Mesenchymal stem cell (in vitro differentiated cells and primary cell): ENCODE results near the gene PAX1.

ENCODE experiments used
- DNase-seq: peaks from one replicate; pipeline ENCODE4 v3.0.0-alpha.2; 2013
- H2AFZ ChIP-seq: one replicate; pipeline ENCODE4 v1.6.1; 2013; ENCODE audit warnings: low read depth, mild to moderate bottlenecking, control low read depth, inconsistent platforms, low read length, moderate library complexity
- H2AK5ac ChIP-seq: 2 replicates; pipeline ENCODE4 v1.6.1; 2013; ENCODE audit warnings: low read length, moderate library complexity, mild to moderate bottlenecking, inconsistent platforms; ENCODE audit not compliant: severe bottlenecking
- H2BK120ac ChIP-seq: one replicate; pipeline ENCODE4 v1.6.1; 2013; ENCODE audit warnings: low read depth, mild to moderate bottlenecking, inconsistent platforms, low read length, moderate library complexity
- H2BK12ac ChIP-seq, 2 experiments: one replicate each; pipeline ENCODE4 v1.6.1; 2013; ENCODE audit warnings: inconsistent platforms in 2 of 2, low read length in 2 of 2, mild to moderate bottlenecking in 2 of 2, moderate library complexity in 2 of 2, control low read depth in 1 of 2
- H2BK15ac ChIP-seq: one replicate; pipeline ENCODE4 v1.6.1; 2013; ENCODE audit warnings: mild to moderate bottlenecking, low read depth, inconsistent platforms; ENCODE audit not compliant: poor library complexity, severe bottlenecking
- H2BK5ac ChIP-seq: 2 replicates; pipeline ENCODE4 v1.6.1; 2013; ENCODE audit warnings: low read depth, mild to moderate bottlenecking, low read length, control low read depth, inconsistent platforms; ENCODE audit not compliant: poor library complexity, severe bottlenecking
- H3K14ac ChIP-seq, 2 experiments: one replicate each; pipeline ENCODE4 v1.6.1; 2013; ENCODE audit warnings: inconsistent platforms in 2 of 2, low read length in 2 of 2, control low read depth in 1 of 2, mild to moderate bottlenecking in 1 of 2, moderate library complexity in 1 of 2
- H3K18ac ChIP-seq, 2 experiments: one replicate each; pipeline ENCODE4 v1.6.1; 2013; ENCODE audit warnings: inconsistent platforms in 2 of 2, low read length in 2 of 2, control low read depth in 1 of 2, low read depth in 1 of 2, mild to moderate bottlenecking in 1 of 2
- H3K23ac ChIP-seq, 2 experiments: one replicate each; pipeline ENCODE4 v1.6.1; 2013; ENCODE audit warnings: inconsistent platforms in 2 of 2, low read length in 2 of 2, mild to moderate bottlenecking in 2 of 2, moderate library complexity in 2 of 2, control low read depth in 1 of 2
- H3K27ac ChIP-seq: 2 replicates; pipeline ENCODE4 v1.5.1; 2013; ENCODE audit warnings: mild to moderate bottlenecking, moderate library complexity, low read length, control low read depth, inconsistent platforms; ENCODE audit not compliant: poor library complexity, severe bottlenecking
- H3K27me3 ChIP-seq, 2 experiments: 2 replicates each; pipeline versions ENCODE4 v1.6.1 to v1.7.0; 2013; ENCODE audit warnings: low read length in 2 of 2, mild to moderate bottlenecking in 2 of 2, moderate library complexity in 2 of 2, control low read depth in 1 of 2, inconsistent platforms in 1 of 2; ENCODE audit not compliant: control insufficient read depth in 1 of 2, insufficient read depth in 1 of 2
- H3K36me3 ChIP-seq, 2 experiments: 2 replicates each; pipeline versions ENCODE4 v1.6.1 to v1.7.0; 2013; ENCODE audit warnings: low read length in 2 of 2, control low read depth in 1 of 2, inconsistent platforms in 1 of 2, low read depth in 1 of 2, mild to moderate bottlenecking in 1 of 2; ENCODE audit not compliant: insufficient read depth in 2 of 2, control insufficient read depth in 1 of 2
- H3K4ac ChIP-seq, 2 experiments: one replicate each; pipeline ENCODE4 v1.6.1; 2013; ENCODE audit warnings: inconsistent platforms in 2 of 2, low read length in 2 of 2, mild to moderate bottlenecking in 2 of 2, moderate library complexity in 2 of 2, control low read depth in 1 of 2, low read depth in 1 of 2
- H3K4me1 ChIP-seq: 2 replicates; pipeline ENCODE4 v1.6.1; 2013; ENCODE audit warnings: low read depth, low read length, control low read depth; ENCODE audit not compliant: control insufficient read depth, insufficient read depth
- H3K4me2 ChIP-seq: 2 replicates; pipeline ENCODE4 v1.6.1; 2013; ENCODE audit warnings: low read length, mild to moderate bottlenecking, inconsistent platforms; ENCODE audit not compliant: poor library complexity, severe bottlenecking
- H3K4me3 ChIP-seq, 2 experiments: 2 replicates each; pipeline versions ENCODE4 v1.5.1 to v1.7.0; 2013; ENCODE audit warnings: low read length in 2 of 2, mild to moderate bottlenecking in 2 of 2, control low read depth in 1 of 2, low read depth in 1 of 2; ENCODE audit not compliant: insufficient read depth in 1 of 2
- H3K79me1 ChIP-seq: replicated peaks from 2 replicates; pipeline ENCODE4 v1.6.1; 2013; ENCODE audit warnings: mild to moderate bottlenecking, control low read depth, low read length, inconsistent platforms; ENCODE audit not compliant: poor library complexity, severe bottlenecking
- H3K9ac ChIP-seq: 2 replicates; pipeline ENCODE4 v1.7.0; 2013; ENCODE audit warnings: mild to moderate bottlenecking, low read length, moderate library complexity
- H3K9me3 ChIP-seq: 2 replicates; pipeline ENCODE4 v1.7.0; 2013; ENCODE audit warnings: mild to moderate bottlenecking, low read length; ENCODE audit not compliant: control insufficient read depth
- H4K8ac ChIP-seq: one replicate; pipeline ENCODE4 v1.6.1; 2013; ENCODE audit warnings: inconsistent platforms, mild to moderate bottlenecking, low read length, moderate library complexity
- H4K91ac ChIP-seq: one replicate; pipeline ENCODE4 v1.6.1; 2013; ENCODE audit warnings: mild to moderate bottlenecking, low read length, inconsistent platforms
- WGBS: methylation state at CpG from one replicate; pipeline ENCODE4 v1.1.7; 2013; ENCODE audit warnings: mixed read lengths; 5-methylcytosine and 5-hydroxymethylcytosine counted together

PAX1 gene

GRCh38 chr20:21710341-21710740 lies 4.9 kb downstream of the PAX1 start:
- no peak overlapping the region for H2AFZ ChIP-seq
- no peak overlapping the region for H3K4me2 ChIP-seq
- no peak for DNase-seq
- H3K4me1 ChIP-seq: peaks cover 5% of the 10 kb centered on the region
- H3K4ac ChIP-seq: no peak overlapping the region
- no peak overlapping the region for H3K9ac ChIP-seq
- H3K14ac ChIP-seq: no peak overlapping the region
- WGBS: 7% methylated on average over 3 of the region's 3 CpGs
- no peak overlapping the region for H4K8ac ChIP-seq
- H2BK12ac ChIP-seq: no peak overlapping the region
- no peak overlapping the region for H2BK15ac ChIP-seq
- no peaks in the 10 kb centered on the region for H3K9me3 ChIP-seq
- no peak overlapping the region for H3K27ac ChIP-seq
- H2BK5ac ChIP-seq: no peak overlapping the region
- H3K23ac ChIP-seq: no peak overlapping the region
- no peak overlapping the region for H3K4me3 ChIP-seq
- no peak overlapping the region for H2BK120ac ChIP-seq
- H4K91ac ChIP-seq: no peak overlapping the region
- no peak overlapping the region for H3K18ac ChIP-seq
- H3K27me3 ChIP-seq: peaks cover 88 to 89% of the 10 kb centered on the region in 2 experiments
- no peaks in the 10 kb centered on the region for H3K36me3 ChIP-seq
- no peak overlapping the region for H2AK5ac ChIP-seq
- no peaks in the 10 kb centered on the region for H3K79me1 ChIP-seq

GRCh38 chr20:21710863-21711431 lies 5.5 kb downstream of the PAX1 start:
- Histone ChIP-seq H3K23ac (no peak overlapping the region), H2BK15ac (no peak overlapping the region), H3K4me1 (peaks cover 2% of the 10 kb centered on the region), H2AFZ (no peak overlapping the region), H3K4me3 (no peak overlapping the region), H3K18ac (no peak overlapping the region), H3K27ac (no peak overlapping the region), H3K4me2 (no peak overlapping the region), H2BK5ac (no peak overlapping the region), H3K4ac (no peak overlapping the region), H3K27me3 (peaks cover 89 to 95% of the 10 kb centered on the region in 2 experiments), H2BK120ac (no peak overlapping the region), H3K9ac (no peak overlapping the region), H3K79me1 (no peaks in the 10 kb centered on the region), H4K91ac (no peak overlapping the region), H3K14ac (no peak overlapping the region), H3K9me3 (no peaks in the 10 kb centered on the region), H4K8ac (no peak overlapping the region), H3K36me3 (no peaks in the 10 kb centered on the region), H2AK5ac (no peak overlapping the region), H2BK12ac (no peak overlapping the region)
- DNase-seq: no peak
- WGBS: no CpG with 5 or more reads among the region's 5 CpGs

GRCh38 chr20:21712443-21713059 lies 7.1 kb downstream of the PAX1 start:
- 15% methylated on average over 13 of the region's 17 CpGs for WGBS
- H2AFZ ChIP-seq: no peak overlapping the region
- H2AK5ac ChIP-seq: no peak overlapping the region
- no peak overlapping the region for H3K4me2 ChIP-seq
- H2BK5ac ChIP-seq: no peak overlapping the region
- no peak overlapping the region for H3K4me3 ChIP-seq
- H3K27me3 ChIP-seq: peaks cover 87 to 95% of the 10 kb centered on the region in 2 experiments
- H4K8ac ChIP-seq: no peak overlapping the region
- no peak overlapping the region for H3K18ac ChIP-seq
- no peak overlapping the region for H2BK15ac ChIP-seq
- H3K79me1 ChIP-seq: no peaks in the 10 kb centered on the region
- H3K9me3 ChIP-seq: no peaks in the 10 kb centered on the region
- H3K36me3 ChIP-seq: no peaks in the 10 kb centered on the region
- DNase-seq: no peak
- no peak overlapping the region for H4K91ac ChIP-seq
- H3K4ac ChIP-seq: no peak overlapping the region
- no peak overlapping the region for H3K23ac ChIP-seq
- H3K14ac ChIP-seq: no peak overlapping the region
- H3K4me1 ChIP-seq: no peaks in the 10 kb centered on the region
- H2BK120ac ChIP-seq: no peak overlapping the region
- no peak overlapping the region for H2BK12ac ChIP-seq
- no peak overlapping the region for H3K9ac ChIP-seq
- no peak overlapping the region for H3K27ac ChIP-seq

GRCh38 chr20:21713470-21713869 lies 8.0 kb downstream of the PAX1 start:
- H2AFZ ChIP-seq: no peak overlapping the region
- H4K91ac ChIP-seq: no peak overlapping the region
- no peaks in the 10 kb centered on the region for H3K36me3 ChIP-seq
- H3K4me1 ChIP-seq: no peaks in the 10 kb centered on the region
- H3K14ac ChIP-seq: no peak overlapping the region
- H2BK120ac ChIP-seq: no peak overlapping the region
- no peak overlapping the region for H3K4me3 ChIP-seq
- no peaks in the 10 kb centered on the region for H3K79me1 ChIP-seq
- H2BK5ac ChIP-seq: no peak overlapping the region
- no peak overlapping the region for H3K27ac ChIP-seq
- H3K27me3 ChIP-seq: peaks cover 83 to 93% of the 10 kb centered on the region in 2 experiments
- no peak overlapping the region for H4K8ac ChIP-seq
- H2AK5ac ChIP-seq: no peak overlapping the region
- no peak overlapping the region for H3K18ac ChIP-seq
- no peak overlapping the region for H3K4me2 ChIP-seq
- H3K9me3 ChIP-seq: no peaks in the 10 kb centered on the region
- H3K23ac ChIP-seq: no peak overlapping the region
- WGBS: 10% methylated on average over 13 of the region's 15 CpGs
- H2BK12ac ChIP-seq: no peak overlapping the region
- no peak overlapping the region for H3K4ac ChIP-seq
- H2BK15ac ChIP-seq: no peak overlapping the region
- no peak overlapping the region for H3K9ac ChIP-seq
- DNase-seq: no peak
